GM21786 (cell line): ENCODE results near the gene MUC2.
"Not testable (repeated sequence)": the region's sequence is repeated elsewhere in the genome, so short reads cannot be mapped to it uniquely, and the experiment has no call there.

Experiments used
- ATAC-seq: cut with Tn5 transposase; IDR thresholded peaks from one replicate; pipeline ENCODE4 v1.9.1; 2021; ENCODE audit not compliant: unreplicated experiment

MUC2 gene

GRCh38 chr11:1102996-1103395 lies 28.3 kb downstream of the MUC2 start:
- ATAC-seq: no peak

DNA sequence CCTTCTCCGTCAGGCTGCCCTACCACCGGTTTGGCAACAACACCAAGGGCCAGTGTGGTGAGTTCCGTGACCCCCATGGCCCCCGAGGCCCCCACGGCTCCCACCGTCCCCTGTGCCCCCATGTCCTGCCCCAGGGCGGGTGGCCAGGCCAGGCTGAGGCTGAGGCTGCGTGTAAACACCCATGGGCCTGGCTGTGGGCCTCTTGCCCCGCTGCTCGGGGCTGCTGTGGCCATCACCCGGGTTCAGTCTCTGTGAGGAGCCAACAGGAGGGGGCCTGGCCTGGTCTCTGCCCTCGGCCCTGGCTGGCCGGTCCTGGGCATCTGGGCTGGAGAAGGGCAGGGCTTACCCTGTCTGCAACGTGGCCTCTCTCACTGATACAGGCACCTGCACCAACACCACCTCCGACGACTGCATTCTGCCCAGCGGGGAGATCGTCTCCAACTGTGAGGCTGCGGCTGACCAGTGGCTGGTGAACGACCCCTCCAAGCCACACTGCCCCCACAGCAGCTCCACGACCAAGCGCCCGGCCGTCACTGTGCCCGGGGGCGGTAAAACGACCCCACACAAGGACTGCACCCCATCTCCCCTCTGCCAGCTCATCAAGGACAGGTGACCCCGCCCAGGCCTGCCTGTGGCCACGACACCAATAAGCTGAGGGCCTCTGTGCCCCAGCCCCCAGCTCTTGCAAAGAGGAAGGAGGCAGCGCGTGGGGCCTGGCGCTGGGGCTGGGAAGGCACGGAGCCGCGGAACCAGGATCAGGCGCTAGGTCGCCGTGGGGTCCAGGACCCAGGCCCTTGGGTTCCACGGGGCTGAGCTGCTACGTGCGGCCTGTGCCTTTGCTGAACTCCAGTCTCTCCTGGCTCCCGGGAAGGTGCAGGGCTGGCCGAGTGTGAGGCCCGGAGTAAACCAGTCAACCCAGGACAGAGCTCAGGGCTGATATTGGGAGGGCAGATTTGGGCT lies 29.0 kb downstream of the MUC2 start:
- no peak for ATAC-seq

DNA sequence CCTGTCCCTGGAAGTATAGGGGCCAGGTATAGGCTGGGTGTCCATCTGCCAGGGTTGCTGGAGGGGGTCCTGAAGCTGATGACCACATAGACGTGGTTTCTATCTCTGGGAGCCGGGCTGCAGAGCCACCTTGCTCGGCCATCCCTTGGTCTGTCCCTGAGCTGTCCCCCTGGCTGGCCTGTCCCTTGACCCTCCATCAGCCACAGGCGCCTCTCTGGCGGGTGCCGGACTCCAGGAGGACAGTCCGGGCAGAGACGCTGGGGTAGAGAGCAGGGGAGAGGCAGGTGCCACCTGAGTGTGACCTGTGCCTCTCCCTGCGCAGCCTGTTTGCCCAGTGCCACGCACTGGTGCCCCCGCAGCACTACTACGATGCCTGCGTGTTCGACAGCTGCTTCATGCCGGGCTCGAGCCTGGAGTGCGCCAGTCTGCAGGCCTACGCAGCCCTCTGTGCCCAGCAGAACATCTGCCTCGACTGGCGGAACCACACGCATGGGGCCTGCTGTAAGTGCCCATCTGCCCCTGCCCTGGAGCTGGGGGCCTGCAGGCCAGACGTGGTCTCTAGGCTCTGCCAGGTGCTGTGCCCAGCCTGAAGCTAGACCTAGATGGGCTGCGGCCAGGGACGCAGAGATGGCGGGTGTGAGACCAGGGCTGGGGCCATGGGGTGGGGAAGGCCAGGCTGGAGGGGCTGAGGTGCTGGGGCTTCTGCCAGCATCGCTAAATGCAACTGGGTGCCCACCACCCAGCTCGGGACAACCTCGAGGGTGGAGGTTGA lies 29.9 kb downstream of the MUC2 start:
- ATAC-seq: no peak

GRCh38 chr11:1105183-1105565 lies 30.5 kb downstream of the MUC2 start:
- no peak for ATAC-seq

- ATAC-seq: no peak
Observed at GRCh38 chr11:1106387-1106786, 31.7 kb downstream of the MUC2 start.

DNA sequence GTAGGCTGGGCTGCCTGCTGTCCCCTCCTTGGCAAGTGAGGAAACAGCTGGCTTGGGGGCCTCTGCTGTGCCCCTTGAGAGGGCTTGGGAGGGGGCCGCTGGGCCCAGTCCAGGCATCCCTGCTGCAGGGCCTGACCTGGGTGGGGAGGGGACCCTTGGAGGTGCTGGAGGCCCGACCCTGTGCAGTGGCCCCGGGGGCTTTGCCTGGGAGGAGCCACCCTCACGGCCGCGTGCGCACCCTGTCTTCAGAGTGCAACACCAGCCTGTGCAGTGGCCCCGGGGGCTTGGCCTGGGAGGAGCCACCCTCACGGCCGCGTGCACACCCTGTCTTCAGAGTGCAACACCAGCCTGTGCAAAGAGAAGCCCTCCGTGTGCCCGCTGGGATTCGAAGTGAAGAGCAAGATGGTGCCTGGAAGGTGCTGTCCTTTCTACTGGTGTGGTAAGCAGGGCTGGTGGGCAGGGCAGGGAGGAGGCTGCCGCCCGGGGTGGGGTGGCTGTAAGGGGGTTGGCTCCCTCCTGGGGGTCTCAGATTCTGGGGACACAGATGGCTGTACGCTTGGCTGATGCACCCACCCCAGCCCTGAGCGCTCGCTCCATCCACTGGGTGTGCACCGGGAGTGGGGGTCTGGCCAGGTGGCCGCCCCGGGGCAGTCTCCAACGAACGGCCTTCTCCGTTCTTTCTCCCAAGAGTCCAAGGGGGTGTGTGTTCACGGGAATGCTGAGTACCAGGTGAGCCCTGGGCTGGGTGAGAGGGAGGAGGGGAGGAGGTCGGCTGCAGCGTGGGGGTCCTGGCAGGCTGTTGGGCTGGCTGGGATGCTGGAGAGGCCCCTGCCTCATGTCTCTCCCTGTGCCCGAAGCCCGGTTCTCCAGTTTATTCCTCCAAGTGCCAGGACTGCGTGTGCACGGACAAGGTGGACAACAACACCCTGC lies 32.9 kb downstream of the MUC2 start:
- no peak for ATAC-seq

DNA sequence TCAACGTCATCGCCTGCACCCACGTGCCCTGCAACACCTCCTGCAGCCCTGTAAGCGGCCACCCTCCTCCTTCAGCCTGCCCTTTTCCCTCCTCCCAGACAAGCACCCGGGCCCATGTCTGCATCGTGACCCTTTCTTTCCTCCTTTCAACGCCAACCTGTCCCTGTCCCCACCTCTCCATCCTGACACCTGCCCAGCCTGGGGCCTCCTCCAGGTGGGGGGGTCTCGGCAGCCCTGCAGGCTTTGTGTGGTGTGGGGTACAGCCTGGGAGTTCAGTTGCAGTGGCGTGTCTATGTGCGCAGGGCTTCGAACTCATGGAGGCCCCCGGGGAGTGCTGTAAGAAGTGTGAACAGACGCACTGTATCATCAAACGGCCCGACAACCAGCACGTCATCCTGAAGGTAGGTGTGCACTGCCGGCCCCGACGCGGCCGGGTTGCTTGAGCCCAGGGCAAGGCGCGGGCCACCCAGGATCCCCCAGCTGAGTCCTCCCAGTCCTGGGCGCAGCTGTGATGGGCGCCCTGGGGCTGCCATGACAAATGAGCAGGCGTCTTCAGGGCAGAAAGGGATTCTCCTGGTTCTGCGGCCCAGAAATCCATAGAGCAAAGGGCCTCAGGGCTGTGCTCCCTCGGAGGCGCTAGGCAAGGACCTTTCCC lies 33.7 kb downstream of the MUC2 start:
- ATAC-seq: no peak

DNA sequence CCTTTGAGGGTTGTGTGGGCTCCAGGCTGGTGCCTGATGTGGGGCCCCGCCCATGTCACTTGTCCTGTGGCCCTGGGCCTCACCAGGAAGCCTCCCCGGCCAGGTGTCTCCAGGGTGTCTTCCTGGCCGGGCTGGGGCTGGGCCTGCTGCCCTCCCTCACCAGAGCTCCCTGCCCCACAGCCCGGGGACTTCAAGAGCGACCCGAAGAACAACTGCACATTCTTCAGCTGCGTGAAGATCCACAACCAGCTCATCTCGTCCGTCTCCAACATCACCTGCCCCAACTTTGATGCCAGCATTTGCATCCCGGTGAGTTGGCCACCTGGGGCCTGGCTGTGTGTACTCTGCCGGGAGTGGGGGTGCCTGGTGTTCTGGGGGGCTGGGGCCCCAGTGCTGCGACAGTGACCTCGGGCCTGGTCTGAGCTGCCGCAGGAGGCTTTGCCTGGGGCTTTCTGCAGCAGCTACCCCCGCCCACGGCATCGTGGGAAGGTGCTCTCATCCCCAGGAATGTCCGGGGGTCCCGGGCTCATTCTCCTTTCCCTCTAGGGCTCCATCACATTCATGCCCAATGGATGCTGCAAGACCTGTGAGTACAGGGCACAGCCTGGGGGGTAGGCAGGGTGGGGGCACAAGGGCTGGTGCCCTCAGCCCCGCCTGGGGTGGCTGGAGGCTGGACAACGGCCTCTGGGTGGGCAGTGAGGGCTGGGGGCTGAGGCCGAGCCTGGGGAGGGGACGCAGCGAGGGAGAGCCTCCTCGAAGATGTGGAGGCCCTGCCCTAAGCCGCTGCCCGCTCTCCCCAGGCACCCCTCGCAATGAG lies 34.6 kb downstream of the MUC2 start:
- ATAC-seq: no peak

- no peak for ATAC-seq
Observed at GRCh38 chr11:1109918-1110705, 35.4 kb downstream of the MUC2 start.

- ATAC-seq: no peak
Observed at GRCh38 chr11:1111545-1112212, 37.0 kb downstream of the MUC2 start.

DNA sequence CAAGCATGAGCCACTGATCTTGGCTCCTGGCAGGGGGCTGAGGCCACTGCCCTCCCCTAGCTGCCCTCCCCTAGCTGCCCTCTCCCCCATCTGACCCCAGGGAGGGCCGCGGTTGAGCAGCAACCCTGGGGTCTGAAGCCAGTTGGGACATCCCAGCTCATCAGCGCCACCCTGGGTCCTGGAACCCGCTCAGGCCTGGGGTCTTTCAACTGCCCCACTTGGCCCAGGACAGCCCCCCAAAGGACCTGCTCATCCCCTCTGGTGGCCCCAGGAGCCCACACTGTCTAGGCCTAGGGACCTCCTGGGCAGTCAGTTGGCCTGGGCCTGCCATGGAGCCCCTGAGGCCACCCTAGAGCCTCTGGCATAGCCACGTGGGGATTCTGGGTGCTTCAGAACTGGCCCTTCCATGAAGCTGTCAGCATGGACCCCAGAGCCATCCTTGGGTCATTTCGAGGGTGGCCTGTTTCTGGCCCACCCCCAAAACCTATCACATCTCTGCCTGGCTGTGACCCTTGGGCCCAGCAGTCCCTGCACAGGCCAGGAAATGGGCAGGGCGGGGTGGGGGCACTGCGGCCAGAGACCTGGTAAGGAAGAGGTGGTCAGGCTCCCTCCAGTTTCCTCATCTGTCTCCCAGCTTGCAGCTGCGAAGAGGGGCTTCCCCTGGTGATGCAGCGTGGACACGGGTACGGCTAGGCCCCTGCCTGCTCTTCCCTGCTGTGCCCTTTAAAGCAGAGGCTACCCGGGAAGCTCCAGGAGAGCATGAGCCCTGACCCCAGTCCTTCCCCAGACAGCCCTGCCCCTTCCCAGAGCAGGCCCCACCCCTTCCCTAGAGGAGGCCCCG lies 37.9 kb downstream of the MUC2 start:
- no peak for ATAC-seq

GRCh38 chr11:1113405-1114201 lies 38.9 kb downstream of the MUC2 start:
- no peak for ATAC-seq

DNA sequence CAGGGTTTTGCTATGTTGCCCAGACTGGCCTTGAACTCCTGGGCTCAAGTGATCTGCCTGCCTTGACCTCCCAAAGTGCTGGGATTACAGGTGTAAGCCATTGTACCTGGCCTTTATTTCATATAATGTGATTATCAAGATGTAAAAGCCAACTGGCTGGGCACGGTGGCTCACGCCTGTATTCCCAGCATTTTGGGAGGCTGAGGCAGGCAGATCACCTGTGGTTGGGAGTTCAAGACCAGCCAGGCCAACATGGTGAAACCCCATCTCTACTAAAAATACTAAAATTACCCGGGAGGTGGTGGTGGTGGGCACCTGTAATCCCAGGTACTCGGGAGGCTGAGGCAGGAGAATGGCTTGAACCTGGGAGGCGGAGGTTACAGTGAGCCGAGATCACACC lies 40.6 kb downstream of the MUC2 start:
- ATAC-seq: not testable (repeated sequence)

DNA sequence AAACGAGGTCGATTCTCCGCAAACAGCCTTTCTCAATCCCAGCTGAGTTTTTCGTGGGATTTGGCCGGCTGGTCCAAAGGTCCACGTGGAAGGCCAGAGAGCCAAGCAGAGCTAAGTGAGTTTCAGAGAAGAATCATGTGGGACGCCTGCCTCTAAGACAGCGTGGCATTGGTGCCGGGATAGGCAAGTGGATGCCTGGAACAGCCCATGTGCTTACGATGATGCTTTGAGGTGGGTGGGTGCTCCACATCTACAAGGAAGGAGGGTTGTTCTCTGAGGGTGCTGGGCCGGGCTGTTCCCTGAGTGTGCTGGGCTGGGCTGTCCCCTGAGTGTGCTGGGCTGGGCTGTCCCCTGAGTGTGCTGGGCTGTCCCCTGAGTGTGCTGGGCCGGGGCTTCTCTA lies 41.4 kb downstream of the MUC2 start:
- ATAC-seq: no peak

DNA sequence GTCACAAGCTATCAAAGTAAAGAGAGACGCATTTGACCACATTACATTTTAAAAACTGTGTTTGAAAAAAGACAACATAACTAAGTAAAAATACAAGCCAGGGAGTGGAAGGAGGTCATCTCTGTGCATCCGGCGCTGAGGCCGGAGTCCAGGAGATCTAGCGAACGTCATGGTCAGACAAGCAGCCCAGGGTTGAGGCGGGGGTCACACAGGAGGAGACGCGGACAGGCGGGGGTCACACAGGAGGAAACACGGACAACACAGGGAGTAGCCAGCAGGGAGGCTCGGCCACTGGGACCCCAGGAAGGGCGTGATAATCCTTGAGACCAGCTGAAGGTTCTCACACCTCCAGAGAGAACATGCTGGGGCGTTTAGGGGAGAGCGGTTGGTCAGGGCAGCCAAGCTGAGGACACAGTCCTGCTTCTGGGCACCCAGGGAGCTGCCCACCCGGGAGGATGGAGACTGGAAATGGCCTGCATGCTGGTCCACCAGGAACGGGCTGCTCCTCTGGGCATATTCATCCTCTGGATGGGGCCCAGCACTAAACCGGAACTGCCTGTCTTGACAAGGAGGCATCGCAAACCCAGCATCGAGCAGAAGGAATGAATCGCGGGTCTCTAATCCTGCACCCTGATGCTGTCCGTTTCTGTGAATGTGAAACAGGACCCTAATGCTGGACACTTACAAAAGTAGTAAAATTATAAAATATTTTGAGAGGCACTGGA lies 42.2 kb downstream of the MUC2 start:
- ATAC-seq: no peak

DNA sequence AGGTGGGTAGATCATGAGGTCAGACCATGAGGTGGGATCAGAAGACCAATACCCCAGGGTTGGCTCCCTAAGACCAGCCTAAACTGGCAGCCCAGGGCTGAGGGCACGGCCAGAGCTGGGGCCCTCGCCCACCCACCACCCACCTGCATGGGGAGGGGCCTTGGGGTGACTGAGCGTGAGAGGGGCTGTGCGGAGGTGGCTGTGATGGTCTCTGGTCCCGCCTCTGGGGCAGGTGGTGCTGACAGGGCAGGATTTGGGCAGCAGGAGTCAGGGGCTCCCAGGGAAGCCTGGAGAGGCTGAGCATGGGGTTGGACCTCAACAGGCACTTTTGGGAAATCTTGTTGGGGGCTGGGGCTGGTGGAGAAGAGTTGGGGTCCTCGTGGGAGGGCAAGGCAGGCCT lies 43.3 kb downstream of the MUC2 start:
- ATAC-seq: no peak
